Measurements from ENCODE around the gene GRHL1.
A peak's percentile ranks its signal among the peaks of the same experiment; 100 is the strongest.

Gene GRHL1

DNA sequence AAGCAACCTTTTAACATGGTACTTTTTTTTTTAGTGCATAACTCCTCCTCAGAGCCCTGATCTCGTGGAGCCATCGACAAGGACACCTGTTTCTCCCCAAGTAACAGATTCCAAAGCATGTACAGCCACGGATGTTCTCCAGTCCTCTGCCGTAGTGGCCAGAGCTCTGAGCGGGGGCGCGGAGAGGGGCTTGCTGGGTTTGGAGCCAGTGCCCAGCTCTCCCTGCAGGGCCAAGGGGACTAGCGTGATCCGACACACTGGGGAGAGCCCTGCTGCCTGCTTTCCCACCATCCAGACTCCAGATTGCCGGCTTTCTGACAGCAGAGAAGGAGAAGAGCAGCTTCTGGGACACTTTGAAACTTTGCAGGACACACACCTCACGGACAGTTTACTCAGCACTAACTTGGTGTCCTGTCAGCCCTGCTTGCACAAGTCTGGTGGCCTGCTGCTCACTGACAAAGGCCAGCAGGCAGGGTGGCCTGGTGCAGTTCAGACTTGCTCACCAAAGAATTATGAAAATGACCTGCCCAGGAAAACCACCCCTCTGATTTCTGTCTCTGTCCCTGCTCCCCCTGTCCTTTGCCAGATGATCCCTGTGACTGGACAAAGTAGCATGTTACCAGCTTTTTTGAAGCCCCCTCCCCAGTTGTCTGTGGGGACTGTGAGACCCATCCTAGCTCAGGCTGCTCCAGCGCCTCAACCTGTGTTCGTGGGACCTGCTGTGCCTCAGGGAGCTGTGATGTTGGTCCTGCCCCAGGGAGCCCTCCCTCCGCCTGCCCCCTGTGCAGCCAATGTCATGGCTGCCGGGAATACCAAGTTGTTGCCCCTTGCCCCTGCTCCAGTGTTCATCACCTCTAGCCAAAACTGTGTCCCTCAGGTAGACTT lies 96.4 kb downstream of the GRHL1 start:
- H3K27ac ChIP-seq: peak overlapping the region in 4 of 21 experiments; percentile 9 to 61 (median 40)

GRCh38 chr2:10048501-10049171 lies 97.1 kb downstream of the GRHL1 start:
- H3K27ac ChIP-seq: peak overlapping the region in 3 of 21 experiments; percentile 22 to 61 (median 57)
- H3K4me3 ChIP-seq: no peak overlapping the region

More for the DNA sequence above, 96.4 kb downstream of the GRHL1 start:
- no peak overlapping the region for H3K4me3 ChIP-seq
